K562 (cell line): ENCODE data around the gene TESK2. TPM values are rescaled to one million over a fixed set of nuclear protein-coding genes. Genes with fewer than 3 reads are reported as not detected.

ENCODE experiments used
- ATAC-seq: fragments of 200-7000 bp; cut with Tn5 transposase; 3 replicates; pipeline ENCODE4 v1.9.1; 2020; ENCODE audit warnings: moderate library complexity
- BruUV-seq: library from RNA; stranded (reverse); fragments of 400-500 nt; replicated peaks from 2 replicates; lab custom pipeline; 2021; lab: Mats Ljungman, UMichigan
- CTCF ChIA-PET: fragments of 300-600 bp; formaldehyde crosslinking; extraction: SDS; loops from one replicate; lab custom pipeline; 2021; ENCODE audit warnings: low intra/inter-chr PET ratio; lab: Yijun Ruan, JAX
- POLR2A ChIA-PET: fragments of 300-600, 350-650 bp; sonication (Branson Sonifier 250); formaldehyde crosslinking; extraction: SDS; loops from one replicate; lab custom pipeline; 2021; ENCODE audit warnings: antibody characterized with exemption, inconsistent platforms; lab: Yijun Ruan, JAX
- DNase-seq, 4 experiments: peaks; one replicate each; pipeline versions ENCODE4 v3.0.0 to v3.0.0-alpha.2; 2011 to 2018; ENCODE audit warnings: low spot score in 3 of 4, mixed read lengths in 3 of 4; ENCODE audit errors: extremely low read depth in 1 of 4
- FAIRE-seq: peaks from 2 replicates; lab custom pipeline; 2011; peaks lifted over from hg19 to GRCh38; lab: Jason Lieb, UNC
- H2AFZ ChIP-seq: 2 replicates; pipeline ENCODE4 v1.6.0; 2011; ENCODE audit warnings: low read depth, low read length, control low read depth, inconsistent platforms
- H3K27ac ChIP-seq: fragments of 200-600 bp; 3 replicates; pipeline ENCODE4 v1.8.0; 2011; ENCODE audit warnings: low read depth, mild to moderate bottlenecking, control low read depth, inconsistent platforms, low read length, moderate library complexity, mixed read lengths; ENCODE audit errors: extremely low read depth
- H3K27me3 ChIP-seq, 2 experiments: fragments of 300-600 bp in 1 of 2; 2 replicates in 1 of 2; 3 replicates in 1 of 2; pipeline versions ENCODE4 v1.6.0 to v1.8.0; 2011; ENCODE audit warnings: inconsistent platforms in 2 of 2, low read length in 2 of 2, mild to moderate bottlenecking in 1 of 2, mixed read lengths in 1 of 2, moderate library complexity in 1 of 2; ENCODE audit not compliant: control insufficient read depth in 2 of 2, insufficient read depth in 2 of 2
- H3K36me3 ChIP-seq: fragments of 300-600 bp; 3 replicates; pipeline ENCODE4 v1.8.0; 2011; ENCODE audit warnings: mild to moderate bottlenecking, low read length, inconsistent platforms; ENCODE audit not compliant: control insufficient read depth, insufficient read depth
- H3K4me1 ChIP-seq, 2 experiments: fragments of 200-600 bp in 1 of 2; replicated peaks in 1 of 2; 2 replicates in 1 of 2; 3 replicates in 1 of 2; pipeline versions ENCODE4 v1.5.1 to v1.8.0; 2011; ENCODE audit warnings: inconsistent platforms in 2 of 2, low read length in 2 of 2, mild to moderate bottlenecking in 1 of 2, mixed read lengths in 1 of 2, moderate library complexity in 1 of 2; ENCODE audit not compliant: control insufficient read depth in 2 of 2, insufficient read depth in 2 of 2
- H3K4me2 ChIP-seq: 2 replicates; pipeline ENCODE4 v1.6.1; 2011; ENCODE audit warnings: low read length, control low read depth, inconsistent platforms, mixed read lengths; ENCODE audit not compliant: insufficient read depth
- H3K4me3 ChIP-seq: fragments of 200-600 bp; sonication (generic), shearing (Covaris generic); 2 replicates; pipeline ENCODE4 v1.5.1; 2016; ENCODE audit warnings: control low read depth, inconsistent platforms
- H3K79me2 ChIP-seq: fragments of 200-600 bp; 3 replicates; pipeline ENCODE4 v1.8.0; 2011; ENCODE audit warnings: low read length, inconsistent platforms; ENCODE audit not compliant: control insufficient read depth, insufficient read depth
- H3K9ac ChIP-seq, 2 experiments: 2 replicates each; pipeline versions ENCODE4 v1.6.0 to v1.6.1; 2011; ENCODE audit warnings: low read depth in 2 of 2, low read length in 2 of 2, control low read depth in 1 of 2, inconsistent platforms in 1 of 2, mild to moderate bottlenecking in 1 of 2, mixed read lengths in 1 of 2; ENCODE audit not compliant: insufficient read depth in 1 of 2
- H3K9me1 ChIP-seq: one replicate; pipeline ENCODE4 v1.6.0; 2011; ENCODE audit warnings: inconsistent platforms, mild to moderate bottlenecking, low read length, moderate library complexity; ENCODE audit not compliant: control insufficient read depth, insufficient read depth
- H3K9me3 ChIP-seq: replicated peaks from 2 replicates; pipeline ENCODE4 v1.5.1; 2011; ENCODE audit warnings: low read depth, low read length, inconsistent platforms; ENCODE audit not compliant: control insufficient read depth, insufficient read depth
- H4K20me1 ChIP-seq: replicated peaks from 2 replicates; pipeline ENCODE4 v1.6.1; 2011; ENCODE audit warnings: low read length, inconsistent platforms, mixed read lengths; ENCODE audit not compliant: control insufficient read depth, insufficient read depth
- C11orf30 ChIP-seq: fragments of 450-650 bp; IDR thresholded peaks from 2 replicates; pipeline ENCODE4 v1.6.1; 2016; ENCODE audit warnings: low read depth, mild to moderate bottlenecking
- TCF7L2 ChIP-seq: fragments of 150-350 bp; IDR thresholded peaks from 2 replicates; pipeline ENCODE4 v1.6.1; 2016; ENCODE audit warnings: low read depth, mild to moderate bottlenecking, low read length, moderate library complexity
- ZNF12 ChIP-seq: sonication (generic); formaldehyde crosslinking; IDR thresholded peaks from 2 replicates; pipeline ENCODE4 v1.4.0; 2020; ENCODE audit warnings: mild to moderate bottlenecking, missing genetic modification reagents
- WGBS: fragments of 100-300 bp; shearing (Covaris generic); methylation state at CpG from one replicate; pipeline ENCODE4 v1.1.6; 2016; ENCODE audit warnings: low coverage, mixed read lengths; ENCODE audit not compliant: insufficient coverage; ENCODE audit errors: missing lambda C conversion rate; 5-methylcytosine and 5-hydroxymethylcytosine counted together
- in situ Hi-C: fragments of 300-500 bp; cut with MboI; formaldehyde crosslinking; loops from 4 replicates; pipeline ENCODE4 v1.15.0; 2018; ENCODE audit warnings: inconsistent platforms, mixed read lengths
- intact Hi-C: fragments of 100-400 bp; cut with micrococcal nuclease; formaldehyde crosslinking; loops from 2 replicates; pipeline ENCODE4 v1.14.2; 2022
- polyA plus RNA-seq, 8 experiments: library from polyadenylated mRNA; depleted of rRNA in 4 of 8; stranded (reverse) in 5 of 8; unstranded in 3 of 8; fragments of >200 nt; fragmentation: Nextera tagmentation in 2 of 8; fragmentation: Illumina TruSeq in 1 of 8; extraction: Ambion mirVana in 2 of 8; extraction: Trizol in 1 of 8; gene quantifications; 2 replicates each; pipeline versions ENCODE4 v1.2.1 to v1.2.3, GENCODE V29; 2011 to 2014; ENCODE audit warnings: inconsistent platforms in 1 of 8, missing spikeins in 1 of 8
- total RNA-seq, 7 experiments: library from RNA; depleted of rRNA in 6 of 7; stranded (reverse); fragments of >200 nt in 6 of 7; fragmentation: Illumina TruSeq in 2 of 7; extraction: Trizol in 2 of 7; gene quantifications; 2 replicates each; pipeline versions ENCODE4 v1.2.1 to v1.2.3, GENCODE V29; 2011 to 2021; ENCODE audit warnings: low replicate concordance in 1 of 7
- TF ChIP-seq, protein P1 (sequence below): fragments of 450-650 bp; IDR thresholded peaks from 2 replicates; pipeline ENCODE4 v1.6.1; 2017; ENCODE audit warnings: antibody characterized with exemption, mild to moderate bottlenecking
- TF ChIP-seq, protein P2 (sequence below): fragments of 250-450 bp; sonication (Bioruptor Pico); IDR thresholded peaks from 2 replicates; pipeline ENCODE4 v1.9.0; 2021; ENCODE audit warnings: mild to moderate bottlenecking
- TF ChIP-seq, protein P3 (sequence below): conservative IDR thresholded peaks from 2 replicates; pipeline ENCODE4 v1.6.1; 2011; ENCODE audit warnings: low read depth, mild to moderate bottlenecking, low read length; ENCODE audit not compliant: control insufficient read depth

Gene TESK2
- total and polyA plus RNA-seq, 9 of the 15 experiments (the other 6 are each of a cell fraction or from before 2014, with no cell fraction given) = 1.6 to 5.3 (median 3.7) TPM

DNA sequence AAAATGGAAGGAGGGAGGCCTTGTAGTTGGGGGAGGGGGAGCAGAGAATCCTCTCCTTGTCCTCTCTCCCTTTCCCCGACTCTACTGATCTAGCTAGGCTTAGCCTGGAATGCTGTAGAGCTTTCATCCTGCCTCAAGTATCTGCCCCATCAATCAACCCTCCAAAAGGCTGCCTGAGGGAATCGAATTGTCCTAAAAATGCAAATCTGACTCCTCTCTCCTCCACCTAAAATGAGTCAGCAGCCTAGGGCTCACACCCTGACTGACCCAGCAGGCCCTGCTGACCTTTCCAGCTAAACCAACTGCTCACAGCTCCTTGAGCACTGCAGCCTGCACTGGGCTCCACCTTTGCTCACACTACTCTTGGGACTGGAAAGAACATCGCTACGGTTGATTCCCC, 161.5 kb downstream of the TESK2 start (continued):
- TF ChIP-seq, protein P1, sequence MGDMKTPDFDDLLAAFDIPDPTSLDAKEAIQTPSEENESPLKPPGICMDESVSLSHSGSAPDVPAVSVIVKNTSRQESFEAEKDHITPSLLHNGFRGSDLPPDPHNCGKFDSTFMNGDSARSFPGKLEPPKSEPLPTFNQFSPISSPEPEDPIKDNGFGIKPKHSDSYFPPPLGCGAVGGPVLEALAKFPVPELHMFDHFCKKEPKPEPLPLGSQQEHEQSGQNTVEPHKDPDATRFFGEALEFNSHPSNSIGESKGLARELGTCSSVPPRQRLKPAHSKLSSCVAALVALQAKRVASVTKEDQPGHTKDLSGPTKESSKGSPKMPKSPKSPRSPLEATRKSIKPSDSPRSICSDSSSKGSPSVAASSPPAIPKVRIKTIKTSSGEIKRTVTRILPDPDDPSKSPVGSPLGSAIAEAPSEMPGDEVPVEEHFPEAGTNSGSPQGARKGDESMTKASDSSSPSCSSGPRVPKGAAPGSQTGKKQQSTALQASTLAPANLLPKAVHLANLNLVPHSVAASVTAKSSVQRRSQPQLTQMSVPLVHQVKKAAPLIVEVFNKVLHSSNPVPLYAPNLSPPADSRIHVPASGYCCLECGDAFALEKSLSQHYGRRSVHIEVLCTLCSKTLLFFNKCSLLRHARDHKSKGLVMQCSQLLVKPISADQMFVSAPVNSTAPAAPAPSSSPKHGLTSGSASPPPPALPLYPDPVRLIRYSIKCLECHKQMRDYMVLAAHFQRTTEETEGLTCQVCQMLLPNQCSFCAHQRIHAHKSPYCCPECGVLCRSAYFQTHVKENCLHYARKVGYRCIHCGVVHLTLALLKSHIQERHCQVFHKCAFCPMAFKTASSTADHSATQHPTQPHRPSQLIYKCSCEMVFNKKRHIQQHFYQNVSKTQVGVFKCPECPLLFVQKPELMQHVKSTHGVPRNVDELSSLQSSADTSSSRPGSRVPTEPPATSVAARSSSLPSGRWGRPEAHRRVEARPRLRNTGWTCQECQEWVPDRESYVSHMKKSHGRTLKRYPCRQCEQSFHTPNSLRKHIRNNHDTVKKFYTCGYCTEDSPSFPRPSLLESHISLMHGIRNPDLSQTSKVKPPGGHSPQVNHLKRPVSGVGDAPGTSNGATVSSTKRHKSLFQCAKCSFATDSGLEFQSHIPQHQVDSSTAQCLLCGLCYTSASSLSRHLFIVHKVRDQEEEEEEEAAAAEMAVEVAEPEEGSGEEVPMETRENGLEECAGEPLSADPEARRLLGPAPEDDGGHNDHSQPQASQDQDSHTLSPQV = no peak
- peak; percentile 77 for TF ChIP-seq C11orf30
- TF ChIP-seq TCF7L2 = no peak

DNA sequence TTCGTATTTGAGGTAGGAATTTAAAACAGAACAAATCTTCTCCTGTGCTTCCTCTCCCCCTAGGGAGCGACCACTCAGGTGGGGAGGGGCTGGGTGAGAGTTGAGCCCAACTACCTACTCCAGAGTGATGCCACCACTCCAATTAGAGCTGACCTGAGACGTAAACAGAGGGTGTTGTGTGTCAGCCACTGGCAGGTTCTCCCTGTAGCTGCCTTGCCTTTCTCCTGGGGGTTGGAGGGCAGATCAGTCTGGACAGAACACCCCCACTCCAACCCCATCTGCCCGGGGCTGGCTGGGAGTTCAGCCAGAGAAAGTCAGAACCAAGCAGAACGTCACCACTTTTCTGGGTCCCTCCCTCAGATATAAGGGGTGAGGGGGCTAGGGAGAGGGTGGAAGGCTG, 162.3 kb downstream of the TESK2 start:
- peaks cover 32% of the 10 kb centered on the region; the same call in 2 of the 3 replicates for H3K36me3 ChIP-seq
- H4K20me1 ChIP-seq = no peaks in the 10 kb centered on the region
- H3K79me2 ChIP-seq = no peaks in the 10 kb centered on the region
- peaks cover 3% of the 10 kb centered on the region for H3K9me1 ChIP-seq
- no peaks in the 10 kb centered on the region for H3K27me3 ChIP-seq
- WGBS = 70% methylated on average over 5 of the region's 5 CpGs
- no peak overlapping the region for H2AFZ ChIP-seq
- H3K9me3 ChIP-seq = no peaks in the 10 kb centered on the region
- no peak overlapping the region for H3K27ac ChIP-seq
- ATAC-seq (no peak), FAIRE-seq (no peak), DNase-seq (peak in 2 of 4 experiments; percentile 7 to 10)
- in situ Hi-C loops (no loop called here), intact Hi-C loops (no loop called here)
- no TSS peak for BruUV-seq
- H3K4me2 ChIP-seq = no peak overlapping the region
- POLR2A ChIA-PET = interaction anchor here (0.6 to 3.7 kb wide), 9 partner anchors 8 to 570 kb away, joined by 3 to 26 read pairs (median 4); partner anchors contain the start of genes MUTYH and TOE1
- H3K9ac ChIP-seq = no peak overlapping the region
- peaks cover 6 to 38% of the 10 kb centered on the region in 2 experiments; a peak in 3 of 5 replicates for H3K4me1 ChIP-seq
- H3K4me3 ChIP-seq = no peak overlapping the region
- CTCF ChIA-PET = no interaction called here
- no peak for TF ChIP-seq ZNF12 (CRISPR knock-in tag)
- TF ChIP-seq, protein P2, sequence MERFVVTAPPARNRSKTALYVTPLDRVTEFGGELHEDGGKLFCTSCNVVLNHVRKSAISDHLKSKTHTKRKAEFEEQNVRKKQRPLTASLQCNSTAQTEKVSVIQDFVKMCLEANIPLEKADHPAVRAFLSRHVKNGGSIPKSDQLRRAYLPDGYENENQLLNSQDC (CRISPR knock-in tag) = no peak
- TF ChIP-seq, protein P3, sequence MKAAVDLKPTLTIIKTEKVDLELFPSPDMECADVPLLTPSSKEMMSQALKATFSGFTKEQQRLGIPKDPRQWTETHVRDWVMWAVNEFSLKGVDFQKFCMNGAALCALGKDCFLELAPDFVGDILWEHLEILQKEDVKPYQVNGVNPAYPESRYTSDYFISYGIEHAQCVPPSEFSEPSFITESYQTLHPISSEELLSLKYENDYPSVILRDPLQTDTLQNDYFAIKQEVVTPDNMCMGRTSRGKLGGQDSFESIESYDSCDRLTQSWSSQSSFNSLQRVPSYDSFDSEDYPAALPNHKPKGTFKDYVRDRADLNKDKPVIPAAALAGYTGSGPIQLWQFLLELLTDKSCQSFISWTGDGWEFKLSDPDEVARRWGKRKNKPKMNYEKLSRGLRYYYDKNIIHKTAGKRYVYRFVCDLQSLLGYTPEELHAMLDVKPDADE = no peak
